T-helper 22 cell (primary cell): Measurements from ENCODE around the gene HBG1.
"Not testable (repeated sequence)": the region's sequence is repeated elsewhere in the genome, so short reads cannot be mapped to it uniquely, and the experiment has no call there.

ENCODE experiments used
- DNase-seq: peaks from one replicate; pipeline ENCODE4 v3.0.0-alpha.2; 2020; ENCODE audit warnings: low read depth

Gene HBG1

DNA sequence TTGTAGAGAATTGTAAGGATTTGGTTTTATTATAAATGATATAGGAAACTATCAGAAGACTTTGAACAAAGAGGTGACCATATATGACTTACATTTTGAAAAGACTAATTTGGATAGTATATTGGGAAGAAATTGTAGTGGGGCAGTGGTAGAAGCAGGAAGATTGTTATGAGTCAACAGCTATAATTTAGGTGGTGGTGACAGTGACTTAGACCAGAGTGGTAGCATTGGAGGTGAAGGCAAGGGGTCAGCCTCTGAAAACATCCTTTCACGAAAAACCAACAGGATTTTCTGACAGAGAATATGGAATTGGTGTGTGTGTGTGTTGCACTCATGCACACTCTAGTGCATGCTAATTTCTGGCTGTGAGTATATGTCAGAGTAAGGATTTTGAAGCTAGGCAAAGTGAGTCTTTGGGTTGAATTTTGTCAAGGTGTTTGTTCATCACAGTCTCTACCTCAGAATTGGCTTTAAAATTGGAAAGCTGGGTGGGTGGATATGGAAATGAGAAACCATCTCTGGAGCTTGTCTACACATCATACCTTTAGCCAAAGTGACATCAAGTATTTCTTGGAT, 28.2 kb upstream of the HBG1 start:
- no peak for DNase-seq

GRCh38 chr11:5276697-5277096, 27.0 kb upstream of the HBG1 start:
- DNase-seq, result no peak

DNA sequence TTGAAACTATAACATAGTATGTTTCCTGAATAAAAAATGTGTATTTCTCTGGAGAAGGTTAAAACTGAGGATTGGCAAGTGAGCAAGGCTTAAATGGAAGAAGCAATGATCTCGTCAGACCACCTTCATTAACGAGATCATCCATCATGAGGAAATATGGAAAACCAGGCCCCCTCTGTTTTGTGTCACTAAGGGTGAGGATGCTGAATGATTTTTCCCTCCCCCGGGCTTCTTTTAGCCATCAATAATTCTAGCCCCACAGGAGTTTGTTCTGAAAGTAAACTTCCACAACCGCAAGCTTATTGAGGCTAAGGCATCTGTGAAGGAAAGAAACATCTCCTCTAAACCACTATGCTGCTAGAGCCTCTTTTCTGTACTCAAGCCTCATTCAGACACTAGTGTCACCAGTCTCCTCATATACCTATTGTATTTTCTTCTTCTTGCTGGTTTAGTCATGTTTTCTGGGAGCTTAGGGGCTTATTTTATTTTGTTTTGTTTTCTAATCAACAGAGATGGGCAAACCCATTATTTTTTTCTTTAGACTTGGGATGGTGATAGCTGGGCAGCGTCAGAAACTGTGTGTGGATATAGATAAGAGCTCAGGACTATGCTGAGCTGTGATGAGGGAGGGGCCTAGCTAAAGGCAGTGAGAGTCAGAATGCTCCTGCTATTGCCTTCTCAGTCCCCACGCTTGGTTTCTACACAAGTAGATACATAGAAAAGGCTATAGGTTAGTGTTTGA, 25.9 kb upstream of the HBG1 start:
- DNase-seq, result no peak

DNA sequence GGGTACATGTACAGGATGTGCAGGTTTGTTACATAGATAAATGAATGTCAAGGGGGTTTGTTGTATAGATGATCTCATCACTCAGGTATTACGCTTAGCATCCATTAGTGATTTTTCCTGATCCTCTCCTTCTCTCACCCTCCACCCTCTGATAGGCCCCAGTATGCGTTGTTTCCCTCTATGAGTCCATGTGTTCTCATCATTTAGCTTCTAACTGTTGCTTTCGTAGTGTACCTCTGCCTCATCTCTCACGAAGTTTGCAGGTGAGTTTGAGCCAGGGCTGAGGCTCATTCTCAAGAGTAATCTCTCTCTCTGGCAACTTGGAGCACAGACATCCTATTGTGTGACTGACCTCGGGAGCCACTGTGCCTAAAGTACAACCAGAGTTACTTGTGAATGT, 24.7 kb upstream of the HBG1 start:
- DNase-seq, result no peak

DNA sequence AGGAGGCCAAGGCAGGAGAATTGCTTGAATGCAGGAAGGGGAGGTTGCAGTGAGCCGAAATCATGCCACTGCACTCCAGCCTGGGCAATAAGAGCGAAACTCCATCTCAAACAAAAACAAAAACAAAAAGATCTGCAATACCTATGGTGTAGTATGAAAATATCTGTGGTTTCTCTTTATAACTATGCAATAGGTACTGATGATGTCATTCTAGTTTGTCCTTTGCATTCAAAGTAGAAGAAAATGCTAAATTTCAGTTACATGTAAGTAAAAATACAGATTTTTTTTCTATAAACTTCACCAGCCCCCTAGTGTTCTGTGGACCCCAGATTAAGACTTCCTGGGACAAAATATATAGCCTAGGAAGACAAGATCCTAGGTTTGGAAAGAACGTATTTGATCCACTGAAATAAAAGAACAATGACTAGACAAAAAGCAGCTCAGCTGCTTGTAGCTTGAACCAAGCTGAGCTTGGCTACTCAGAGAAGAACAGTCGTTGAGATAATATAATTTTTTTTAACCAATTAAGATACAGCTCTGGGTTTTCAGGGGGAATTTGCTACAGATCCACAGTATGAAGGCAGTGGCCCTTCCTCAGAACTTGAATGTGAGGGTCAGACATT, 22.8 kb upstream of the HBG1 start:
- no peak for DNase-seq

DNA sequence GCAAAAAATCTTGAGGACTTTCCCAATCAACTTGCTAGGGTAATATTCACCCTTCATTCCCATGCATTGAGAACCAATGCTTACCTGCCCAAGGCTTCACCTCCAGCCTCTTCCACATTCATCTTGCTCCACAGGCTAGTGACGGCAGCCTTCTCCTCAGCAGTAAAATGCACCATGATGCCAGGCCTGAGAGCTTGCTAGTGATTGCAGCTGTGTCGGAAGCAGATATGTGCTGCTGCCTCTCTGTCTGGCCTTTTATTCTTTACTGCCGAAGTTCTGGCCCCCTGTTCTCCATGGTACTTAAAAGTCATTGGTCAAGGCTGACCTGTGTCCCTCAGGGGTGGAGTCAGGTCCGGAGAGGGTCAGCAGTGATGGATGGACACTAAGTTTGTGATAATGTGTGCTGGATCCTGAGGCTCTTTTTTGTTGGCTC, 20.1 kb upstream of the HBG1 start, which contains the start of gene HBE1:
Gene HBE1 (minus strand): TSS at position 231 of the 433 bp plus-strand sequence. CDS start 55 bp downstream, at position 176.
- DNase-seq, result no peak

GRCh38 chr11:5267033-5267563, 17.4 kb upstream of the HBG1 start:
- DNase-seq, result no peak

GRCh38 chr11:5266609-5267008, 17.0 kb upstream of the HBG1 start:
- no peak for DNase-seq

- no peak for DNase-seq
These were observed 16.2 kb upstream of the HBG1 start for GRCh38 chr11:5265832-5266231.

DNA sequence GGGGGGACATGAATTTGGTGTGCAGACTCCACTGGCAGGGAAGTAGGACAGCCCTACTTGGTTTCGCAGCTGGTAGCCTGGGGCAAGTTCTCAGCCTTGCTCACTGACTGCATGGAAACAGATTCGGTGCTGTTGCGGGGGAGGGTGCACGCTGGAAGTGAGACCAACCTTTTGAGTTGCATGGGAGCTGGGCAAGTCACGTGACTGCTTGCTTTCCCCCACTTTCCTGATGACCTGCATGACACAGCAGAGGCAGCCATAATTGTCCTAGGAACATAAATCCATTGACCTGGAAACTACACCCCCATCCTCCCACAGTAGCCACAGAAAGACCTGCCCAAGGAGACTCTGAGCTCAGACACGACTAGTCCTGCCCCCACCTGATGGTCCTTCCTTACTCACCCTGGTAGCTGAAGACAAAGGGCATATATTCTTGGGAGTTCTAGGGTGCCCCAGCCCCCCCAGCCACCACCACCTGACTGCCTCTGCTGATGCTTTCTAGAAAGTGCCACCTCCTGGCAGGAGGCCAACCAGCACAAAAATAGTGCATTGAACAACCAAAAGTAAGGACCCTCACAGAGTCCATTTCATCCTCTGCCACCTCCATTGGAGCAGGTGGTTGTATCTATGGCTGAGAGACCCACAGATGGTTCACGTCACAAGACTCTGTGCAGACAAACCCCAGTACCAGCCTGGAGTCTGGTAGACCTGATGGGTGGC, 9.0 kb upstream of the HBG1 start:
- no peak for DNase-seq

DNA sequence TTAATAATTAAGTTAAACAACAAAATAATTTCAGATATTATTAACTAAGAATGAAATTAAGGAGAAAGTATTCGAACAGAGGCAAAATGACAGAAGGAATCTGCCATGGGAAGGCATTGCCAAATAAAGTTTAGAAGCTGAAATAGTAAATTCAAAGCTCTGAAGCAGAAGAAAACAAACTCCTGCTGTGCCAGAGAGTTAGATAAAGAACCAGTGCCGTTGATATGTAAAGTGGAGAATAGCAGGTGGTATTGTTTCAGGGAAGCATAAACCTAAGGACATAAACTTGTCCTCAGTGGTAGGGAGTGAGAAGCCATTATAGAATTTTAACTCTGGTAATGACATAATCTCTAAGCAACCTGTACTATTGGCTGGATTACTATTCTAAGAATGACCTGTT, 7.6 kb upstream of the HBG1 start:
- no peak for DNase-seq

- DNase-seq, result not testable (repeated sequence)
These were observed 5.2 kb upstream of the HBG1 start, which contains the start of gene HBG2 for GRCh38 chr11:5254646-5255413. TSS of gene HBG2 (minus strand) at chr11:5254781. CDS start at chr11:5254728, 53 bp downstream.

DNA sequence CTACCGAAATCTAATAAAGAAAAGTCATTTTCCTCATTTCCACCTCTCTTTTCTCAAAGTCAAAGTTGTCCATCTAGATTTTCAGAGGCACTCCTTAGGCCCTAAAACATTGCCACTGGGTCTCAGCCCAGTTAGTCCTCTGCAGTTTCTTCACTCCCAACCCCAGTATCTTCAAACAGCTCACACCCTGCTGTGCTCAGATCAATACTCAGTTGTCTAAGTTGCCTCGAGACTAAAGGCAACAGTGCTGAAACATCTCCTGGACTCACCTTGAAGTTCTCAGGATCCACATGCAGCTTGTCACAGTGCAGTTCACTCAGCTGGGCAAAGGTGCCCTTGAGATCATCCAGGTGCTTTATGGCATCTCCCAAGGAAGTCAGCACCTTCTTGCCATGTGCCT, 4.4 kb upstream of the HBG1 start:
- not testable (repeated sequence) for DNase-seq

DNA sequence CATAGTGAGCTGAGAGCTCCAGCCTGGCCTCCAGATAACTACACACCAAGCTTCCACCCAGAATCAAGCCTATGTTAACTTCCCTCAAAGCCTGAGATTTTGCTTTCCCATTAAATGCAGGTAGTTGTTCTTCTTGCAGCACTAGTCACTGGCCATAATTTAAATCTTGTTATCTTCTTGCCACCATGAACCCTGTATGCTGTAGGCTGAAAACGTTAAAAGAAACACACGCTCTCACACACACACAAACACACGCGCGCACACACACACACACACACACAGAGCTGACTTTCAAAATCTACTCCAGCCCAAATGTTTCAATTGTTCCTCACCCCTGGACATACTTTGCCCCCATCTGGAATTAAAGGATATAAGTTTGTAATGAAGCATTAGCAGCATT, 3.8 kb upstream of the HBG1 start:
- DNase-seq, result not testable (repeated sequence)

DNA sequence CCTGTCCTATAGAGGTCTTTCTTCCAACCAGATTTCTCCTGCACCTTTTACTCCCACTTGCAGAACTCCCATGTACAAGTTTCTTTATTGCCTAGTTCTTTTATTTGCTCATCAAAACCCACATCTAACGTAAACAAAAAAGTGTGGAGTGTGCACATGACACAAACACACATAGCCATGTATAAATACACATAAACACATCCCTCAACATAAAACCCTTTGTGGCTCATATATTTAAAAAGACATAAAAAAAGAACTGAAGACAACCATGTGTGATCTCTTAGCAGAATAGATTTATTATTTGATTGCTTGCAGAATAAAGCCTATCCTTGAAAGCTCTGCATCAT, 3.2 kb upstream of the HBG1 start:
- DNase-seq, result no peak

DNA sequence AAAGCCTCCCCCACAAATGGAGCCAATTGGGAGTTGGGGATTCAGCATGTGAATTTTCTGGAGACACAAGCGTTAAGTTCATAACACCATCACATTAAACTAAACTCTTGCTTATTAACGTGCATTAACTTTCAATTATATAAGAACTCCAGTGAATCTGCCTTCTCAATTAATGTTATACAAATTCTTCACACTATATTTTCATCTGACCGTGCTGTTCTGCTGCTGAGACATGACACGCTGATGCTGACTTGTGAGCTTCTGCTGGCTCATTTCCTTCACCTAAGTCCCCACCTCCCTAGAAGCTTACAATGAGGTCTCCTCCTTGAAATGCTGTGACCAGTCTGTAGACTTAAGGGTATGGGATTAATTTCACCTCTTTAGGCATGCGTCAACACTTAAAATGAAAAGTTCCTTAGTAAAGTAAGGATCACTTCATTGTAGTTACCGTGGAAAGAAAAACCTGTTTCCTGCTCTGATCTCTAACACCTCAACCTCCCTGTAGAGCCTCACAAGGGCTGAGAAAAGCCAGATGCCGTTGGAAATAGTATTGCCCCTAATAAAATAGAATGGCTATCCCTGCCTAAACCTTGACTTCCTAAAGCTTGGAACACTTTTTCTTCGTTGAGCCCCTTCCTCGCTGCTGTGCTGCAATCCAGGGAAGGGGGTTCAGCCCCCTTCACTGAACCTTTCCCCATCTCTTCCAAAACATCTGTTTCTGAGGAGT, 2.7 kb upstream of the HBG1 start:
- no peak for DNase-seq

DNA sequence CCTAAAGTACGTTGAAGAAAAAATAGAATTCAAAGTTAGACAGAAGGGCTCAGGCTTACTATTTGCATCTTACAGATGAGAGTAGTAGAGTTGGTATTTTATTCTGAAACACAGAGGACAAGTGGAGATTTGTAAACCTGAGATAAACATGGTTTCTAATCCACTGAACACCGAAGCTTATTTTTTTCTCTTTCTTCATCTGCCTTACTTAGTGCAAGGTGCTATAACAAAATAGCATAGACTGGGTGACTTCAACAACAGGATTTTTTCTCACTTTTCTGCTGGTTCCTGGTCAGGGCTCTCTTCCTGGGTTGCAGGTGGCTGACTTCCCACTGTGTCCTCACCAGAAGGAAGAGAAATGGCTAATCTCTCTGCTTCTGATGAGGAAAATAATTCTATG, 2.1 kb upstream of the HBG1 start:
- DNase-seq, result no peak

GRCh38 chr11:5250543-5251204, 1.0 kb upstream of the HBG1 start:
- no peak for DNase-seq

GRCh38 chr11:5248498-5248897, 1.2 kb downstream of the HBG1 start:
- not testable (repeated sequence) for DNase-seq

- DNase-seq, result no peak
These were observed 2.0 kb downstream of the HBG1 start for GRCh38 chr11:5247472-5248192.
